Activated CD4-positive, alpha-beta T cell treated with anti-CD3 and anti-CD28 coated beads, Interleukin-2, Interleukin-4, amounts not matched to agents 100 ng/mL and 50 ng/mL, durations not matched to agents 16 hours and 8 hours (primary cell): ENCODE data around the gene ZNF148.

Source experiments
- DNase-seq: peaks from one replicate; pipeline ENCODE4 v3.0.0-alpha.2; 2020; ENCODE audit warnings: low spot score

ZNF148 gene

GRCh38 chr3:125189378-125190165 lies 185.6 kb downstream of the ZNF148 start:
- no peak for DNase-seq

GRCh38 chr3:125188955-125189354 lies 186.2 kb downstream of the ZNF148 start:
- DNase-seq, result no peak

- DNase-seq, result no peak
These were observed 187.6 kb downstream of the ZNF148 start for GRCh38 chr3:125187599-125187910.

- no peak for DNase-seq
These were observed 188.1 kb downstream of the ZNF148 start for GRCh38 chr3:125186800-125187598.

GRCh38 chr3:125186261-125186787 lies 188.8 kb downstream of the ZNF148 start:
- DNase-seq, result no peak

GRCh38 chr3:125185805-125186204 lies 189.3 kb downstream of the ZNF148 start:
- DNase-seq, result no peak

- no peak for DNase-seq
These were observed 195.3 kb downstream of the ZNF148 start for GRCh38 chr3:125179884-125180240.

GRCh38 chr3:125179143-125179883 lies 195.8 kb downstream of the ZNF148 start:
- DNase-seq, result no peak

GRCh38 chr3:125177746-125178145 lies 197.4 kb downstream of the ZNF148 start:
- no peak for DNase-seq
